IMR-90 (cell line): Measurements from ENCODE around the gene SERPINA7. TPM values are rescaled to one million over a fixed set of nuclear protein-coding genes. Genes with fewer than 3 reads are reported as not detected.

Experiments used
- ATAC-seq: fragments of 200-7000 bp; cut with Tn5 transposase; 2 replicates; pipeline ENCODE4 v1.9.1; 2020; ENCODE audit warnings: low read depth, mild to moderate bottlenecking, moderate library complexity
- BruUV-seq: library from RNA; stranded (reverse); fragments of 400-500 nt; replicated peaks from 2 replicates; lab custom pipeline; 2021; lab: Mats Ljungman, UMichigan
- CTCF ChIA-PET: fragments of 300-600 bp; formaldehyde crosslinking; extraction: SDS; loops from one replicate; lab custom pipeline; 2021; ENCODE audit warnings: antibody characterized with exemption; lab: Yijun Ruan, JAX
- POLR2A ChIA-PET: fragments of 300-600 bp; sonication (Branson Sonifier 250); formaldehyde crosslinking; loops from one replicate; lab custom pipeline; 2022; ENCODE audit warnings: antibody characterized with exemption; ENCODE audit not compliant: unreplicated experiment; lab: Charles Lee
- DNase-seq: peaks from one replicate; pipeline ENCODE4 v3.0.0; 2013
- H2AFZ ChIP-seq: replicated peaks from 2 replicates; pipeline ENCODE3; 2013; ENCODE audit warnings: low read length, mild to moderate bottlenecking; ENCODE audit not compliant: poor library complexity
- H2AK5ac ChIP-seq: 2 replicates; pipeline ENCODE4 v1.6.1; 2013; ENCODE audit warnings: low read depth, low read length, inconsistent platforms
- H2AK9ac ChIP-seq: replicated peaks from 2 replicates; pipeline ENCODE3; 2013; ENCODE audit warnings: mild to moderate bottlenecking, low read depth, low read length, moderate library complexity; ENCODE audit not compliant: poor library complexity
- H2BK120ac ChIP-seq: 2 replicates; pipeline ENCODE4 v1.6.1; 2013; ENCODE audit warnings: low read depth, low read length, inconsistent platforms
- H2BK15ac ChIP-seq: 3 replicates; pipeline ENCODE4 v1.6.1; 2013; ENCODE audit warnings: low read depth, low read length, inconsistent platforms
- H2BK20ac ChIP-seq: 2 replicates; pipeline ENCODE4 v1.6.1; 2013; ENCODE audit warnings: low read depth, mild to moderate bottlenecking, inconsistent platforms, low read length, moderate library complexity
- H2BK5ac ChIP-seq: 2 replicates; pipeline ENCODE4 v1.6.1; 2013; ENCODE audit warnings: mild to moderate bottlenecking, low read depth, low read length, inconsistent platforms; ENCODE audit not compliant: poor library complexity, severe bottlenecking
- H3K14ac ChIP-seq: replicated peaks from 2 replicates; pipeline ENCODE4 v1.6.1; 2013; ENCODE audit warnings: low read depth, low read length, inconsistent platforms
- H3K18ac ChIP-seq: 2 replicates; pipeline ENCODE4 v1.6.1; 2013; ENCODE audit warnings: low read depth, low read length, control low read depth
- H3K23ac ChIP-seq: 2 replicates; pipeline ENCODE4 v1.6.1; 2013; ENCODE audit warnings: low read depth, low read length, inconsistent platforms
- H3K27ac ChIP-seq: 2 replicates; pipeline ENCODE4 v1.5.1; 2013; ENCODE audit warnings: mild to moderate bottlenecking, control low read depth, low read length; ENCODE audit not compliant: insufficient read depth
- H3K27me3 ChIP-seq: 2 replicates; pipeline ENCODE4 v1.6.1; 2013; ENCODE audit warnings: low read length; ENCODE audit not compliant: control insufficient read depth, insufficient read depth
- H3K36me3 ChIP-seq: 2 replicates; pipeline ENCODE4 v1.6.1; 2013; ENCODE audit warnings: low read length, mixed read lengths; ENCODE audit not compliant: control insufficient read depth, insufficient read depth
- H3K4ac ChIP-seq: 2 replicates; pipeline ENCODE4 v1.6.1; 2013; ENCODE audit warnings: low read depth, low read length, inconsistent platforms
- H3K4me1 ChIP-seq: 2 replicates; pipeline ENCODE4 v1.6.1; 2013; ENCODE audit warnings: low read length, mixed read lengths; ENCODE audit not compliant: control insufficient read depth, insufficient read depth
- H3K4me2 ChIP-seq: 2 replicates; pipeline ENCODE4 v1.6.1; 2013; ENCODE audit warnings: low read depth, mild to moderate bottlenecking, control low read depth, low read length, moderate library complexity
- H3K4me3 ChIP-seq: 2 replicates; pipeline ENCODE4 v1.5.1; 2013; ENCODE audit warnings: low read depth, mild to moderate bottlenecking, control low read depth, low read length, moderate library complexity; ENCODE audit not compliant: insufficient read depth
- H3K56ac ChIP-seq: 2 replicates; pipeline ENCODE4 v1.6.1; 2013; ENCODE audit warnings: low read length, inconsistent platforms; ENCODE audit not compliant: insufficient read depth; ENCODE audit errors: extremely low read depth
- H3K79me1 ChIP-seq, 2 experiments: 2 replicates each; pipeline ENCODE4 v1.6.1; 2013; ENCODE audit warnings: low read length in 2 of 2, inconsistent platforms in 1 of 2, low read depth in 1 of 2
- H3K9ac ChIP-seq: 2 replicates; pipeline ENCODE4 v1.6.1; 2013; ENCODE audit warnings: low read depth, low read length, control low read depth
- H3K9me1 ChIP-seq: 2 replicates; pipeline ENCODE4 v1.6.1; 2013; ENCODE audit warnings: low read length, inconsistent platforms; ENCODE audit not compliant: insufficient read depth
- H3K9me3 ChIP-seq: 2 replicates; pipeline ENCODE4 v1.6.1; 2013; ENCODE audit warnings: low read length; ENCODE audit not compliant: control insufficient read depth, insufficient read depth
- H4K20me1 ChIP-seq: 2 replicates; pipeline ENCODE4 v1.6.1; 2013; ENCODE audit warnings: low read length, inconsistent platforms; ENCODE audit not compliant: insufficient read depth
- H4K5ac ChIP-seq: 2 replicates; pipeline ENCODE4 v1.6.1; 2013; ENCODE audit warnings: mild to moderate bottlenecking, low read depth, low read length, control low read depth
- H4K8ac ChIP-seq, 2 experiments: 2 replicates each; pipeline ENCODE4 v1.6.1; 2013; ENCODE audit warnings: low read depth in 2 of 2, low read length in 2 of 2, control low read depth in 1 of 2, inconsistent platforms in 1 of 2
- H4K91ac ChIP-seq: 2 replicates; pipeline ENCODE4 v1.6.1; 2013; ENCODE audit warnings: low read depth, low read length, inconsistent platforms; ENCODE audit not compliant: insufficient read depth
- BHLHE40 ChIP-seq: fragments of 150-350 bp; IDR thresholded peaks from 2 replicates; pipeline ENCODE4 v1.6.1; 2016; ENCODE audit warnings: mild to moderate bottlenecking, low read depth, low read length
- CEBPB ChIP-seq: IDR thresholded peaks from 2 replicates; pipeline ENCODE4 v1.6.1; 2012; ENCODE audit warnings: low read depth, low read length, improper control_type of control experiment
- FOS ChIP-seq: fragments of 150-350 bp; IDR thresholded peaks from 2 replicates; pipeline ENCODE4 v1.6.1; 2016; ENCODE audit warnings: low read depth, low read length
- MAFK ChIP-seq: IDR thresholded peaks from 2 replicates; pipeline ENCODE4 v1.6.1; 2012; ENCODE audit warnings: low read depth, low read length, improper control_type of control experiment
- MAZ ChIP-seq: IDR thresholded peaks from 2 replicates; pipeline ENCODE4 v1.6.1; 2012; ENCODE audit warnings: low read depth, mild to moderate bottlenecking, low read length, improper control_type of control experiment, moderate library complexity, borderline replicate concordance
- MXI1 ChIP-seq: IDR thresholded peaks from 2 replicates; pipeline ENCODE4 v1.6.1; 2012; ENCODE audit warnings: low read depth, mild to moderate bottlenecking, low read length, moderate library complexity, borderline replicate concordance
- NFE2L2 ChIP-seq: fragments of 150-350 bp; IDR thresholded peaks from 2 replicates; pipeline ENCODE4 v1.6.1; 2016; ENCODE audit warnings: low read depth, mild to moderate bottlenecking, low read length
- RCOR1 ChIP-seq: IDR thresholded peaks from 2 replicates; pipeline ENCODE4 v1.6.1; 2012; ENCODE audit warnings: mild to moderate bottlenecking, low read length, improper control_type of control experiment; ENCODE audit not compliant: insufficient replicate concordance
- RFX5 ChIP-seq: IDR thresholded peaks from 2 replicates; pipeline ENCODE4 v1.8.0; 2012; ENCODE audit warnings: low read depth, mild to moderate bottlenecking, low read length, moderate library complexity
- WGBS, 2 experiments: methylation state at CpG; one replicate each; pipeline versions ENCODE4 v1.1.5 to v1.1.7; 2013; ENCODE audit warnings: missing lambda C conversion rate in 2 of 2; ENCODE audit not compliant: insufficient read length in 1 of 2; ENCODE audit errors: extremely low coverage in 2 of 2; 5-methylcytosine and 5-hydroxymethylcytosine counted together
- dilution Hi-C: fragments of 300-500 bp; cut with HindIII; formaldehyde crosslinking; loops from one replicate; pipeline ENCODE4 v1.14.3; 2018; ENCODE audit warnings: low sequenced_read_pairs; ENCODE audit not compliant: unreplicated experiment
- in situ Hi-C: fragments of 300-500 bp; cut with MboI; formaldehyde crosslinking; loops from 3 replicates; pipeline ENCODE4 v1.14.3; 2019; ENCODE audit warnings: low sequenced_read_pairs, inconsistent platforms, mixed read lengths
- intact Hi-C: fragments of 100-400 bp; cut with micrococcal nuclease; formaldehyde crosslinking; loops from 2 replicates; pipeline ENCODE4 v1.10.0; 2022
- polyA plus RNA-seq, 3 experiments: library from polyadenylated mRNA; depleted of rRNA; stranded (reverse); fragments of >200 nt; gene quantifications; 2 replicates each; pipeline ENCODE4 v1.2.3, GENCODE V29; 2012; ENCODE audit warnings: low replicate concordance in 1 of 3
- total RNA-seq: library from RNA; depleted of rRNA; stranded (reverse); fragments of >200 nt; gene quantifications from 2 replicates; pipeline ENCODE4 v1.2.3, GENCODE V29; 2012

The SERPINA7 gene
- total and polyA plus RNA-seq, 2 of the 4 experiments (the other 2 are of a cell fraction) = not detected

- TF ChIP-seq CEBPB (no peak), NFE2L2 (no peak), MXI1 (no peak), FOS (no peak), RFX5 (no peak), BHLHE40 (no peak), RCOR1 (no peak), MAZ (no peak), MAFK (no peak)
- H3K9ac ChIP-seq = no peak overlapping the region
- H3K4me2 ChIP-seq = no peak overlapping the region
- no peak overlapping the region for H3K4ac ChIP-seq
- dilution Hi-C loops = no loop called here
- in situ Hi-C loops = no loop called here
- no peak overlapping the region for H3K18ac ChIP-seq
- H3K23ac ChIP-seq = no peak overlapping the region
- no peak overlapping the region for H2BK20ac ChIP-seq
- H4K8ac ChIP-seq = no peak overlapping the region
- H4K5ac ChIP-seq = no peak overlapping the region
- H4K20me1 ChIP-seq = no peaks in the 10 kb centered on the region
- H2AFZ ChIP-seq = no peak overlapping the region
- H3K27me3 ChIP-seq = peaks cover 3% of the 10 kb centered on the region
- H2AK5ac ChIP-seq = no peak overlapping the region
- H4K91ac ChIP-seq = no peak overlapping the region
- no TSS peak for BruUV-seq
- H3K4me1 ChIP-seq = no peaks in the 10 kb centered on the region
- DNase-seq (no peak), ATAC-seq (no peak)
- H3K14ac ChIP-seq = no peak overlapping the region
- H2BK5ac ChIP-seq = no peak overlapping the region
- no peak overlapping the region for H2BK15ac ChIP-seq
- H3K56ac ChIP-seq = no peak overlapping the region
- no peaks in the 10 kb centered on the region for H3K36me3 ChIP-seq
- no peak overlapping the region for H3K4me3 ChIP-seq
- H3K79me1 ChIP-seq = no peaks in the 10 kb centered on the region
- H2BK120ac ChIP-seq = no peak overlapping the region
- intact Hi-C loops = no loop called here
- no peaks in the 10 kb centered on the region for H3K9me1 ChIP-seq
- WGBS, 2 experiments = no CpG with 5 or more reads among the region's 4 CpGs
- H2AK9ac ChIP-seq = no peak overlapping the region
- POLR2A ChIA-PET = no interaction called here
- no peak overlapping the region for H3K27ac ChIP-seq
- CTCF ChIA-PET = no interaction called here
- H3K9me3 ChIP-seq = no peaks in the 10 kb centered on the region
These were observed 2.3 kb upstream of the SERPINA7 start for GRCh38 chrX:106040861-106041260.
